AG10803 (cell line): ENCODE results near the gene ZBTB1.
"Not testable (repeated sequence)": the region's sequence is repeated elsewhere in the genome, so short reads cannot be mapped to it uniquely, and the experiment has no call there.

Experiments
- DNase-seq: peaks from one replicate; pipeline ENCODE4 v3.0.0; 2010; ENCODE audit warnings: low read depth
- H3K4me3 ChIP-seq: 2 replicates; pipeline ENCODE4 v1.5.1; 2011; ENCODE audit warnings: mild to moderate bottlenecking, low read length, control low read depth
- TF ChIP-seq, protein P1 (sequence below): conservative IDR thresholded peaks from 2 replicates; pipeline ENCODE4 v1.5.1; 2011; ENCODE audit warnings: mild to moderate bottlenecking, low read length, control low read depth, inconsistent platforms

Gene ZBTB1

DNA sequence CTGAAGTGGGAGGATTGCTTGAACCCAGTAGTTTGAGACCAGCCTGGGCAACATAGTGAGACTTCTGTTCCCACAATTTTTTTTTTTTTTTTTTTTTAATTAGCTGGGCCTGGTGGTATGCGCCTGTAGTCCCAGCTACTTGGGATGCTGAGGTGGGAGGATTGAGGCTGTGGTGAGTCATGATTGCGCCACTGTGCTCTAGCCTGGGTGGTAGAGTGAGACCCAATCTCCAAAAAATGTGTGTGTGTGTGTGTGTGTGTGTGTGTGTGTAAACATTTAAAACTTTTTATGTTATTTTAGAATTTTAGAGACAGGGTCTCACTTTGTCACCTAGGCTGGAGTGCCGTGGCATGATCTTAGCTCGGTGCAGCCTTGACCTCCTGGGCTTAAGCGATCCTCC is 52.0 kb downstream of the ZBTB1 start:
- TF ChIP-seq, protein P1, sequence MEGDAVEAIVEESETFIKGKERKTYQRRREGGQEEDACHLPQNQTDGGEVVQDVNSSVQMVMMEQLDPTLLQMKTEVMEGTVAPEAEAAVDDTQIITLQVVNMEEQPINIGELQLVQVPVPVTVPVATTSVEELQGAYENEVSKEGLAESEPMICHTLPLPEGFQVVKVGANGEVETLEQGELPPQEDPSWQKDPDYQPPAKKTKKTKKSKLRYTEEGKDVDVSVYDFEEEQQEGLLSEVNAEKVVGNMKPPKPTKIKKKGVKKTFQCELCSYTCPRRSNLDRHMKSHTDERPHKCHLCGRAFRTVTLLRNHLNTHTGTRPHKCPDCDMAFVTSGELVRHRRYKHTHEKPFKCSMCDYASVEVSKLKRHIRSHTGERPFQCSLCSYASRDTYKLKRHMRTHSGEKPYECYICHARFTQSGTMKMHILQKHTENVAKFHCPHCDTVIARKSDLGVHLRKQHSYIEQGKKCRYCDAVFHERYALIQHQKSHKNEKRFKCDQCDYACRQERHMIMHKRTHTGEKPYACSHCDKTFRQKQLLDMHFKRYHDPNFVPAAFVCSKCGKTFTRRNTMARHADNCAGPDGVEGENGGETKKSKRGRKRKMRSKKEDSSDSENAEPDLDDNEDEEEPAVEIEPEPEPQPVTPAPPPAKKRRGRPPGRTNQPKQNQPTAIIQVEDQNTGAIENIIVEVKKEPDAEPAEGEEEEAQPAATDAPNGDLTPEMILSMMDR: no peak
- DNase-seq: peak; percentile 96
- H3K4me3 ChIP-seq: no peak overlapping the region

DNA sequence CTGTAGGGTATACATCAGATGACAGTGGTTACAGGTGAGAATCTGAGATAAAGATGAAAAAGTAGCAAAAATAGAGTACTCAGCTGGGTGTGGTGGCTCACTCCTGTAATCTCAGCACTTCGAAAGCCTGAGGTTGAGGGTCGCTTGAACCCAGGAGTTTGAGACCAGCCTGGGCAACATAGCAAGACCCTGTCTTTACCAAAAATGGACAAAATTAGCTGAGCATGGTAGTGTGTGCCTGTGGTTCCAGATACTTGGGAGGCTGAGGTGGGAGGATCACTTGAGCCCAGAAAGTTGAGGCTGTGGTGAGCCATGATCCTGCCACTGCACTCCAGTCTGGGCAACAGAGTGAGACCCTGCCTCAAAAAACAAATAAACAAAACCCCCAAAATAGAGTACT is 53.6 kb downstream of the ZBTB1 start:
- H3K4me3 ChIP-seq, DNase-seq: not testable (repeated sequence)

DNA sequence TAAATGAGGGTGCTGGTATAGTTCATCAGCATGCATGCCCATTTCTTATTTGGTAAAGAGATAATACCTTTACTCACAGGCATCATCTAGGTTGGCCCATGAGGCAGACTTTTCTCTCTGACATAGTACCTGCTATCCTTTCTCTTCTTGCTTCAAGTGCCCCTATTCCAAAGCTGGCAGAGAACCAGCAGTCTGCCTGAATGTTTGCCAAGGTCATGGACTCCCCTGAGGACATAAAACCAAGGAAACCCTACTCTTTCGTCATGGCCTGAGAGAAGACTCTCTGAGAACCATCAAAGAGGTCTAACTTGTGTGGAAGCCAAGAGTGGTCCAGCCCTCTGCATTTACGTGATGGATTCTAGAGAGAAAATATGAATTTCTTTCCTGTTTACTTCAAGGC is 57.1 kb downstream of the ZBTB1 start:
- no peak overlapping the region for H3K4me3 ChIP-seq
- DNase-seq: no peak
- TF ChIP-seq, protein P1: no peak

GRCh38 chr14:64562436-64562835 is 57.9 kb downstream of the ZBTB1 start:
- H3K4me3 ChIP-seq: no peak overlapping the region

GRCh38 chr14:64563696-64564095 is 59.1 kb downstream of the ZBTB1 start:
- no peak for DNase-seq
- TF ChIP-seq, protein P1: no peak
- no peak overlapping the region for H3K4me3 ChIP-seq

More at GRCh38 chr14:64562436-64562835, 57.9 kb downstream of the ZBTB1 start:
- TF ChIP-seq, protein P1: no peak
- DNase-seq: no peak

DNA sequence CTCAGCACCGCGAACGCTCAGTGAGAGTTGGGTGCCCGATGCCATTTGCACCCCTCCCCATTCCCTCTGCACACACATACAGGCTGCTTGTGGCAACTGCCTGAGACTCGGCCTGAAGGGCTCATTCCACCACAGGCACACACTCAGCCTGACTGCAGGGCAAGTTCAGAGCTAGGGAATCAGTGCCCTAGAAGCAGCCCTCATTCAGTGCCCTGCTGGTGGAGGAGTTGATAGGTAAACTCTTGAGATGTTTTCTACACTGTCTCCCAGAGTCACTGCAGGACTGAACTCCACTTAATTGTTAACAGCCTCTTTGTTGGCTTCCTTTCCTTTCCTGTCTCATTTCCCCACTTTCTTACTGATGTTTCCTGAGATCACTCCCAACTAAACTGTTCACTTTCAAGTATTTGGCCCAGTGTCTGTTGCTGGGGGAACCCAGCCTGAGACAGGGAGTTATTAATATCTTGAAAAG is 62.1 kb downstream of the ZBTB1 start:
- TF ChIP-seq, protein P1: peak; percentile 22; the same call in 1 of the 2 replicates
- no peak overlapping the region for H3K4me3 ChIP-seq
- DNase-seq: peak; percentile 74

GRCh38 chr14:64569138-64569631 is 64.6 kb downstream of the ZBTB1 start:
- peak; percentile 92 for DNase-seq
- TF ChIP-seq, protein P1: no peak
- H3K4me3 ChIP-seq: no peak overlapping the region

DNA sequence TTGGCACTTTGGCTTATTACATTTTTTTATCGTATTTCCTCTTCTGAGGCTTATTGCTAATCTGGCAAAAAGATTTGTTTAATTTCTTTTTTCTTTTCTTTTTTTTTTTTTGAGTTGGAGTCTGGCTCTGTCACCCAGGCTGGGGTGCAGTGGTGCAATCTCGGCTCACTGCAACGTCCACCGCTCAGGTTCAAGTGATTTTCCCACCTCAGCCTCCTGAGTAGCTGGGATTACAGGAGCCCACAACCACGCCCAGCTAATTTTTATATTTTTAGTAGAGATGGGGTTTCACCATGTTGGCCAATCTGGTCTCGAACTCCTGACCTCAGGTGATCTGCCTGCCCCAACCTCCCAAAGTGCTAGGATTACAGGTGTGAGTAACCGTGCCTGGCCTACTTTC is 65.1 kb downstream of the ZBTB1 start:
- H3K4me3 ChIP-seq, DNase-seq: not testable (repeated sequence)
